Upper lobe of left lung (tissue), 6 donors: ENCODE measurements around the gene CCDC127. TPM values are rescaled to one million over a fixed set of nuclear protein-coding genes. Genes with fewer than 3 reads are reported as not detected.
"Not testable (repeated sequence)": the region's sequence is repeated elsewhere in the genome, so short reads cannot be mapped to it uniquely, and the experiment has no call there.

Experiments
- ATAC-seq, 2 donors: fragments of 200-7000 bp; cut with Tn5 transposase; one replicate each; pipeline ENCODE4 v1.9.1; 2022; ENCODE audit warnings: mild to moderate bottlenecking in 2 of 2, moderate library complexity in 2 of 2; ENCODE audit not compliant: low FRiP score in 2 of 2
- DNase-seq, 2 donors: peaks; one replicate each; pipeline ENCODE4 v3.0.0-alpha.2; 2019 to 2020
- H3K27ac ChIP-seq, 4 donors: fragments of 200-600 bp; sonication (generic); one replicate each; pipeline ENCODE4 v1.5.1; 2016 to 2019
- H3K27me3 ChIP-seq, 4 donors: fragments of 200-600 bp; sonication (generic); one replicate each; pipeline ENCODE4 v1.5.1; 2017 to 2019
- H3K36me3 ChIP-seq, 4 donors: fragments of 200-600 bp; sonication (generic); one replicate each; pipeline ENCODE4 v1.5.1; 2016 to 2019
- H3K4me1 ChIP-seq, 4 donors: fragments of 200-600 bp; sonication (generic); one replicate each; pipeline ENCODE4 v1.5.1; 2018 to 2019
- H3K4me3 ChIP-seq, 4 donors: fragments of 200-600 bp; sonication (generic); one replicate each; pipeline ENCODE4 v1.5.1; 2017 to 2019; ENCODE audit warnings: mild to moderate bottlenecking in 2 of 4, moderate library complexity in 1 of 4
- H3K9me3 ChIP-seq, 4 donors: fragments of 200-600 bp; sonication (generic); one replicate each; pipeline ENCODE4 v1.5.1; 2018 to 2019
- EP300 ChIP-seq, 4 donors: sonication (generic); formaldehyde crosslinking; IDR thresholded peaks; one replicate each; pipeline ENCODE4 v1.5.1; 2017; ENCODE audit warnings: antibody characterized with exemption in 4 of 4, control low read depth in 2 of 4
- POLR2A ChIP-seq, 4 donors: fragments of 450-650 bp; IDR thresholded peaks; one replicate each; pipeline ENCODE4 v1.5.1; 2016 to 2017; ENCODE audit warnings: antibody characterized with exemption in 4 of 4, mild to moderate bottlenecking in 2 of 4
- POLR2AphosphoS5 ChIP-seq, 2 donors: sonication (generic); formaldehyde crosslinking; IDR thresholded peaks; one replicate each; pipeline ENCODE4 v1.5.1; 2017; ENCODE audit warnings: antibody characterized with exemption in 2 of 2
- WGBS, 2 donors: methylation state at CpG; one replicate each; pipeline ENCODE4 v1.1.5; 2017 to 2018; 5-methylcytosine and 5-hydroxymethylcytosine counted together
- total RNA-seq, 6 donors: library from RNA; depleted of rRNA in 4 of 6; stranded (reverse); fragments of >200 nt in 4 of 6; gene quantifications; one replicate each; pipeline versions ENCODE4 v1.1.0 to v1.2.1, GENCODE V29; 2016 to 2021
- TF ChIP-seq, protein P1 (sequence below), 6 experiments: fragments of 450-650 bp in 4 of 6; fragments of 200-600 bp in 2 of 6; sonication (generic) in 2 of 6; IDR thresholded peaks; one replicate each; pipeline ENCODE4 v1.5.1; 2016 to 2019; ENCODE audit warnings: antibody characterized with exemption in 6 of 6
- donor health status: DM: no; HTN: no; CAD: no; lungs with moderate emphysema.
- donor health status: DM: no; HTN: yes; CAD: no; lungs with severe emphysema.

The CCDC127 gene
- total RNA-seq, 6 donors from 2014 or later: 3.1 to 8.5 (median 4.8) TPM

DNA sequence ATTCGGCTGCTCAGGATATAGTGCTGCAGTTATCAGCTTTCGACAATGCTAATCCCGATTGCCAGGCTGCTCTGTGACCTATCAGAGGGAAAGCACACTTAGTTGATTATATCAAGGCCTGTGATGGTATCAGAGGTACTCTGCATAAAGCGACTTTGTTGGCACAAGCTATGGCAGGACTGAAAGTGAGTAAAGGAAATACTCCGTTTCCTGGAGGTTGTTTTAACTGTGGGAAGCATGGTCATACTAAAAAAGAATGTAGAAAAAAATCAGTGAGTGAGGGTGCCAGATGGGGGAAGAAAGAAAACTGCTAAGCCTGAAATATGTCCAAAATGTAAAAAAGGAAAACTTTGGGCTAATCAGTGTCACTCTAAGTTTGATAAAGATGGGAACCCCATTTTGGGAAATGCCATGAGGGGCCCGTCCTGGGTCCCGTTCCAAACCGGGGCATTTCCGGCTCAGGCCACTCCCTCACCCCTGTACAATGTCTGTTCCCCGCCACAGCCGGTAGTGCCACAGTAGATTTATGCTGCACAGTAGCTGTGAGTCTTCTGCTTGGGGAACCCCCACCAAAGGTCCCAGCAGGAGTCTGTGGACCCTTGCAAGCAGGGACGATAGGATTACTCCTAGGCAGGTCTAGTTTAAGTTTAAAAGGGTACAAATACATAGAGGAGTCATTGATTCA, 25.9 kb upstream of the CCDC127 start:
- H3K4me1 ChIP-seq, H3K27ac ChIP-seq, H3K9me3 ChIP-seq, H3K4me3 ChIP-seq, ATAC-seq, H3K27me3 ChIP-seq, DNase-seq: not testable (repeated sequence)
- WGBS, 2 donors: 46 to 64% methylated on average over 12 of the region's 12 CpGs
- peaks cover 16 to 85% (median 56%) of the 10 kb centered on the region in 4 donors for H3K36me3 ChIP-seq

GRCh38 chr5:241045-241669, 23.2 kb upstream of the CCDC127 start:
- 97 to 98% methylated on average over 8 to 13 of the region's 13 CpGs for WGBS, 2 donors
- H3K9me3 ChIP-seq, H3K27me3 ChIP-seq, H3K27ac ChIP-seq, DNase-seq, H3K4me1 ChIP-seq, ATAC-seq, H3K4me3 ChIP-seq: not testable (repeated sequence)
- H3K36me3 ChIP-seq: peaks cover 16 to 83% (median 52%) of the 10 kb centered on the region in 4 donors

DNA sequence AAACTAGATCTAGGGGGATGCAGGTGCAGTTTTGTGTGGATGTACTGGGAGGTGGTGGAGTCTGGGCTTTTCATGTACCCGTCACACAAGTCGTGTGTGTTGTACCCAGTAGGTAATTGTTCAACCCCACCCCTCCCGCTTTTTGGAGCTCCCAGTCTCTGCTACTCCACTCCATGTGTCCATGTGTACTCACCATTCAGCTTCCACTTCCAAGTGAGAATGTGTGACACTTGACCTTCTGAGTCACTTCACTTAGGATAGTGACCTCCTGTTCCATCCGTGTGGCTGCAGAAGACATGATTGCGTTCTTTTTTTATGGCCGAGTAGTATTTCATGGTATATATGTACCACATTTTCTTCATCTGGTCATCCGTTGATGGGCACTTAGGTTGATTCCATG, 22.6 kb upstream of the CCDC127 start:
- peaks cover 19 to 83% (median 54%) of the 10 kb centered on the region in 4 donors for H3K36me3 ChIP-seq
- H3K27me3 ChIP-seq, H3K4me1 ChIP-seq, DNase-seq, H3K27ac ChIP-seq, H3K4me3 ChIP-seq, ATAC-seq, H3K9me3 ChIP-seq: not testable (repeated sequence)
- 97 to 99% methylated on average over 7 of the region's 7 CpGs for WGBS, 2 donors

- 96 to 98% methylated on average over 8 of the region's 8 CpGs for WGBS, 2 donors
- peaks cover 38 to 92% (median 69%) of the 10 kb centered on the region in 4 donors for H3K36me3 ChIP-seq
- H3K4me3 ChIP-seq, DNase-seq, H3K4me1 ChIP-seq, ATAC-seq, H3K27ac ChIP-seq, H3K27me3 ChIP-seq, H3K9me3 ChIP-seq: not testable (repeated sequence)
Observed at GRCh38 chr5:237931-238330, 20.0 kb upstream of the CCDC127 start.

DNA sequence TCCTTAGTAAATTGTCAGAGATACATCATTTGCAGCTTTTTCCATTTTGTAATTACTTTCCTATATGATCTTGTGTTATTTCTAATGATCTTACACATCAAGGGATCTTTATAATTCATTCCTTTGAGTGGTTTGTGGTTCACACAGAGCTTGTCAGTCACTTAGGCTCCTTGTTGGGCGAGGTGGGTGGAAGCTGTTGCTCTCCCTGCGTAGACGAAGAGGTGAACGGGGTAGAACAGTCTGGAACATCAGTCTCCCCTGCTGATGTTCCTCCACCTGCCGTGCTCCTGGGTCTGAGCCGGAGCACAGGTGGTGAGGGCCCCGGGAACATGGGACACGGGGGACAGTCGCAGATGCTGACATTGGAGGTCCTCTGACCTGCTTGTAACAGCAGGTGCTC, 17.6 kb upstream of the CCDC127 start:
- WGBS, 2 donors: 96 to 98% methylated on average over 7 to 9 of the region's 9 CpGs
- DNase-seq, H3K27me3 ChIP-seq, H3K4me3 ChIP-seq, H3K9me3 ChIP-seq, H3K4me1 ChIP-seq, H3K27ac ChIP-seq, ATAC-seq: not testable (repeated sequence)
- H3K36me3 ChIP-seq: peaks cover 30 to 91% (median 61%) of the 10 kb centered on the region in 4 donors

GRCh38 chr5:234450-234849, 16.5 kb upstream of the CCDC127 start:
- H3K36me3 ChIP-seq: peaks cover 29 to 91% (median 61%) of the 10 kb centered on the region in 4 donors
- TF ChIP-seq, protein P1, sequence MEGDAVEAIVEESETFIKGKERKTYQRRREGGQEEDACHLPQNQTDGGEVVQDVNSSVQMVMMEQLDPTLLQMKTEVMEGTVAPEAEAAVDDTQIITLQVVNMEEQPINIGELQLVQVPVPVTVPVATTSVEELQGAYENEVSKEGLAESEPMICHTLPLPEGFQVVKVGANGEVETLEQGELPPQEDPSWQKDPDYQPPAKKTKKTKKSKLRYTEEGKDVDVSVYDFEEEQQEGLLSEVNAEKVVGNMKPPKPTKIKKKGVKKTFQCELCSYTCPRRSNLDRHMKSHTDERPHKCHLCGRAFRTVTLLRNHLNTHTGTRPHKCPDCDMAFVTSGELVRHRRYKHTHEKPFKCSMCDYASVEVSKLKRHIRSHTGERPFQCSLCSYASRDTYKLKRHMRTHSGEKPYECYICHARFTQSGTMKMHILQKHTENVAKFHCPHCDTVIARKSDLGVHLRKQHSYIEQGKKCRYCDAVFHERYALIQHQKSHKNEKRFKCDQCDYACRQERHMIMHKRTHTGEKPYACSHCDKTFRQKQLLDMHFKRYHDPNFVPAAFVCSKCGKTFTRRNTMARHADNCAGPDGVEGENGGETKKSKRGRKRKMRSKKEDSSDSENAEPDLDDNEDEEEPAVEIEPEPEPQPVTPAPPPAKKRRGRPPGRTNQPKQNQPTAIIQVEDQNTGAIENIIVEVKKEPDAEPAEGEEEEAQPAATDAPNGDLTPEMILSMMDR (IDR thresholded peaks at IDR 0.05): no peak
- TF ChIP-seq POLR2AphosphoS5 (IDR thresholded peaks at IDR 0.05): no peak
- no peak for TF ChIP-seq EP300 (IDR thresholded peaks at IDR 0.05)
- no peak for TF ChIP-seq POLR2A (IDR thresholded peaks at IDR 0.05)
- H3K4me3 ChIP-seq: no peak overlapping the region

DNA sequence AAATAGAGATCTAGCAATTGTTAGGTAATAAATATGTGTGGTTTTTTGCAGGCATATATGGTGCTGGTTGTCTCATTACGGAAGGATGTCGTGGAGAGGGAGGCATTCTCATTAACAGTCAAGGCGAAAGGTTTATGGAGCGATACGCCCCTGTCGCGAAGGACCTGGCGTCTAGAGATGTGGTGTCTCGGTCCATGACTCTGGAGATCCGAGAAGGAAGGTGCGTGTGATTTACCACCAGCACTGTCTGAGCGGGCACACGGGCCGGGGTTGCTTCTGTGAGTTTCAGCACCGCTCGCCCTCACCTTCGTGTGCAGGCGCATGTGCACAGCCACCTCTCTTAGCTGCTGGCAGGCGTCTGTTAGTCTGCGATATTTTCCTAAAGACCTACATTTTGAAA, 15.5 kb upstream of the CCDC127 start:
- not testable (repeated sequence) for H3K27me3 ChIP-seq, H3K4me1 ChIP-seq, H3K4me3 ChIP-seq, H3K27ac ChIP-seq, DNase-seq, H3K9me3 ChIP-seq, ATAC-seq
- H3K36me3 ChIP-seq: peaks cover 38 to 92% (median 64%) of the 10 kb centered on the region in 4 donors
- WGBS, 2 donors: 96% methylated on average over 20 of the region's 20 CpGs

More at GRCh38 chr5:234450-234849, 16.5 kb upstream of the CCDC127 start:
- Histone ChIP-seq H3K4me1 (no peaks in the 10 kb centered on the region), H3K27ac (no peak overlapping the region), H3K27me3 (no peaks in the 10 kb centered on the region), H3K9me3 (no peaks in the 10 kb centered on the region)
- ATAC-seq (no peak), DNase-seq (no peak)
- WGBS, 2 donors: 96 to 98% methylated on average over 8 of the region's 8 CpGs

GRCh38 chr5:231661-232060, 13.7 kb upstream of the CCDC127 start:
- no peak overlapping the region for H3K27ac ChIP-seq
- WGBS, 2 donors: 93% methylated on average over 13 of the region's 13 CpGs
- no peaks in the 10 kb centered on the region for H3K9me3 ChIP-seq
- DNase-seq (no peak), ATAC-seq (no peak)
- H3K4me1 ChIP-seq: no peaks in the 10 kb centered on the region
- H3K27me3 ChIP-seq: no peaks in the 10 kb centered on the region
- peaks cover 50 to 97% (median 73%) of the 10 kb centered on the region in 4 donors for H3K36me3 ChIP-seq
- TF ChIP-seq, protein P1 (IDR thresholded peaks at IDR 0.05): no peak
- TF ChIP-seq POLR2A (IDR thresholded peaks at IDR 0.05) (no peak), POLR2AphosphoS5 (IDR thresholded peaks at IDR 0.05) (no peak), EP300 (IDR thresholded peaks at IDR 0.05) (no peak)
- H3K4me3 ChIP-seq: no peak overlapping the region
